HG02840 (cell line): ENCODE measurements around the gene MYO15A.
A peak's percentile ranks its signal among the peaks of the same experiment; 100 is the strongest.

Source experiments
- ATAC-seq: cut with Tn5 transposase; IDR thresholded peaks from one replicate; pipeline ENCODE4 v1.9.1; 2021; ENCODE audit warnings: mild to moderate bottlenecking, moderate library complexity, moderate number of reproducible peaks; ENCODE audit not compliant: unreplicated experiment, low FRiP score

MYO15A gene

DNA sequence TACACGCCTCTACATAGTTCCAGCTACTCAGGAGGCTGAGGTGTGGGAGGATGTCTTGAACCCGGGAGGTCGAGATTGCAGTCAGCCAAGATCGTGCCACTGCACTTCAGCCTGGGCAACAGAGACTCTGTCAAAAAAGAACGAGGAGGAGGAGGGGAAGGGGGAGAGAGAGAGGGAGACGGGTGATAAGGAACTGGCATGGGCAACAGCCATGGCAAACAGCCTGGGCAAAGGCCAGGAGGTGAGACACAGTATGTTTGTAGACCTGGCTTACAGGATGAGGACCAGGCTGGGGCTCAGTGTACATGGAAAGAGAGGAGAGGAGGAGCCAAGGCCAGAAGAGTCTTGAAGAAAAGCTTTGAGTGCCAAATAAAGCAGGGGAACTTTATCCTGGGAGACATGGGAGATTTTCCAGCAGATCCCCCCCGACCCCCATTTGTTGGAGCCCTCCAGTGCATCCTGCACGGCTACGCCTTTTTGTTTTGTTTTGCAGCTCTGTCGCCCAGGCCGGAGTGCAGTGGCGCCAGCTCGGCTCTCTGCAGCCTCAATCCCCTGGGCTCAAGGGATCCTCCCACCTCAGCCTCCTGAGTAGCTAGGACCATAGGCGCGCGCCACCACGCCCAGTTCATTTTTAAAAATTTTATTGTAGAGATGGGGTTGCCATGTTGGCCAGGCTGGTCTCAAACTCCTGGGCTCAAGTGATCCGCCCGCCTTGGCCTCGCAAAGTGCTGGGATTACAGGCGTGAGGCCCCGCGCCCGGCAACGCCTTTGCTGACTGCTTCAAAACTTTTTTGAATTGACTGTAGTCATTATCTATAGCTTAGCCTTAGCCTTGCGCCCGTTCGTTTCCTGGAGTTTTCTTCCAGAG is 73.8 kb downstream of the MYO15A start:
- no peak for ATAC-seq

DNA sequence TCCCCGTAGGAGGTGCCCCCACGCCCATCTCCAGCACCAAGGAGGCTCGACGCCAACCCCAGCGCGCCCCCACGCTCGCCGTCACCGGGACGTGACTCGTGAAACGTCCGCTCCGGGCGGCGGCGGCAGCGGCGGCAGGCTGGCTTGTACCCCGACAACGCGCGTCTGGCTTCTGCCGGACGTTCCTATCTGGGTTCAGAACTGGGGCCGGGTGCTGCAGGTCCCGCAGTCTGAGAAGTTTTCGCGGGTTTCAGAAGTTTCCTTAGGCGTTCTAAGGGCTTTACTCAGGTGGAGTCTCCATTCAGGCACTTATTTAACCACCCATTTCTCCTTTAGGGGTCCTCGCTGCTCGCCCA is 74.4 kb downstream of the MYO15A start:
- peak; percentile 28 for ATAC-seq

DNA sequence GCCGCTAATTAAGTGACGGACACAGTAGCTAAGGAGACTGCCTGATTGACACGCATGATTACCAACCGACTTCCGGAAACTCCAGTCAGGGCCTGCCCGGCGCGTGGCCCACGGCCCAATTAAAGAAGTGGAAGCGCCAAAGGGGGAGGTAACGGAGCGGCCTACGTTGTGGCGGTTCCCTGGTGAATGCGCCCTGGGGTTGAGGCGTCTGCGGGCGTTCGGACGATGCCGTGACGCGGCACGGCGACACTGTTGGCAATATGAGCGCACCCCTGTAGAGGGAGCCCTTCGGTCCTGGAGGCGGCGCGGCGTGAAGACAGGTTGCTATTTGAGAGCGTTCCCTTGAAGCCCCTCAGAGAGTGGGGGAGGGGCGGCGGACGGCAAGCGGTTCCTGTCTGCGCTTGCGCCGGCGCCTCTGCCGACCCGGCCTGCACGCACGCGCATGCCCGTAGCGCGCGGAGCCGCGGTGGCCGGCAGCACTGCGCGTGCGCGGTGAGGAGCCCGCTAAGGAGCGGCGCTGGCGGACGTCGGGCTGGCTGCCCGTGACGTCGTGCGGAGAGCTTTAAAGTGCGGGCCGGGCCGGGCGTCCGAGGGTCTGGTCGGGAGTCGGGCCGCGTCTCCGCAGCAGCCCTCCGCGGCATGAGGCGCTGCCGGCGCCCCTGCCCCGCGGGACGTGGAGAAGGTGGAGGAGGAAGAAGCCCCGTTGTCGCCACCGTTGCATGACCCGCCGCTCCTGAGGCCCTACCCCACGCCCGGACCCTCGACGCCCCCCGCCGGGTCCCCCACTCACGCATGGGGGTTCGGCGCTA is 75.0 kb downstream of the MYO15A start, which contains the start of gene ALKBH5:
Gene ALKBH5 (plus strand): TSS at position 495 of the 809 bp plus-strand sequence. CDS start 416 bp downstream, outside the sequence.
- peak; percentile 82 for ATAC-seq

DNA sequence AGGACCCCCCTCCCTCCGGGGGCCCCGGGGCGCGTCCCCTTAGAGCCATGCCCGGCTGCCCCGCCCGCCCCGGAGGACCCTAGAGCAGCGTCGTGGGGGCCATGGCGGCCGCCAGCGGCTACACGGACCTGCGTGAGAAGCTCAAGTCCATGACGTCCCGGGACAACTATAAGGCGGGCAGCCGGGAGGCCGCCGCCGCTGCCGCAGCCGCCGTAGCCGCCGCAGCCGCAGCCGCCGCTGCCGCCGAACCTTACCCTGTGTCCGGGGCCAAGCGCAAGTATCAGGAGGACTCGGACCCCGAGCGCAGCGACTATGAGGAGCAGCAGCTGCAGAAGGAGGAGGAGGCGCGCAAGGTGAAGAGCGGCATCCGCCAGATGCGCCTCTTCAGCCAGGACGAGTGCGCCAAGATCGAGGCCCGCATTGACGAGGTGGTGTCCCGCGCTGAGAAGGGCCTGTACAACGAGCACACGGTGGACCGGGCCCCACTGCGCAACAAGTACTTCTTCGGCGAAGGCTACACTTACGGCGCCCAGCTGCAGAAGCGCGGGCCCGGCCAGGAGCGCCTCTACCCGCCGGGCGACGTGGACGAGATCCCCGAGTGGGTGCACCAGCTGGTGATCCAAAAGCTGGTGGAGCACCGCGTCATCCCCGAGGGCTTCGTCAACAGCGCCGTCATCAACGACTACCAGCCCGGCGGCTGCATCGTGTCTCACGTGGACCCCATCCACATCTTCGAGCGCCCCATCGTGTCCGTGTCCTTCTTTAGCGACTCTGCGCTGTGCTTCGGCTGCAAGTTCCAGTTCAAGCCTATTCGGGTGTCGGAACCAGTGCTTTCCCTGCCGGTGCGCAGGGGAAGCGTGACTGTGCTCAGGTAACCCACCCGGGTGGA is 75.8 kb downstream of the MYO15A start:
- ATAC-seq: peak; percentile 10

DNA sequence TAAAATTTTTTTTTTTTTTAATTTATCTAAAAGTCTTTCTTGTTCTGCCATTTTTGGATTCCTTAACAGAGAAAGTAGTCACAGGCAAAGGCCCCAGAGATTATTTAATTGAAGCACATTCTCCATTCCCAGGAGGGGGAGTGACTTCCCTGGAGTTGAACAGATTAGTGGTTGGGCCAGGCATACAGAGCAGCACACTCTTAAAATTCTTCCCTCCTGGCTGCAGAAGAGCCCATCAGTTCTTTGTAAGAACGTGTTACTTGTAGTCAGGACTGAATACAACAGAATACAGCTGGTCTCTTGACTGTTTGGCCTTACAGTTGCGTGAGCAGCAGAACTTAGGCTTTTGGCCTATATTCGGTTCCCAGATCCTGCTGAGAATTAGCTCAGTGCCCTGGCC is 76.8 kb downstream of the MYO15A start:
- ATAC-seq: no peak

DNA sequence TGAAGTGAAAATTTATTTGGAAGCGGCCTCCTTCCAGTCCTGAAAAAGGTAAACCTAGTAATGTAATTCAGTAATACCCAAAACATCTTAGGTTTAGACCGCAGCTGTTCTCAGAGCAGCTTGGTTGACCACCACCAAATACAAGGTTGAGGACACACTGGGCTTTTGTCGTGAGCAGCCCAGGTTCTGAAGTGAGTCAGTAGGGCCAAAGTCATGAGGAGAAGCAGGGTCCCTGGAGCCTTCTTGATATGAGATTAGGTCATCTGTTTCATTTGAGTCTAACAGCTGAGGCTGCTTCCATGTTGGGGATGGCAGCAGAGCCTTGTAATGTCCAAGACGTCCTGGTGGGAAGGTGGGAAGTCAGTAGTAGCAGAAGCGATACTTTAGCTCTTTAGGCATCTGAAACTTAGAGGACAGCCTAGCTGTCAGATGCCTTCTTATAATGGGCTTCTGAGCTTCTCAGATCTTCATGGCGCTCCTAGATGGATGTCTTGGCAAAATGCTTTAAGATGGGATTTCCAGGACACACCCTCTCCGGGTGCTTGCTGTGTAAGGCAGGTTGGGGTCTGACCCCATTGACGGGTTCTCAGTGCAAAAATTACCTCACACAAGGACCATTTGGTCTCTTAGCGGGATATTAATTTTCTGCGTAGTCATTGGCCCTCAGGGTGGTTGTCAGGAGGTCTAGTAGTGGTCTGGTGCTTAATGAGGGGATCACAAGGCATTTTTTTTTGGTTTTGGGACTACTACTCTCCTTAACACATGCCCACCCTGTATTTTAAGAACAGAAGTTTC is 77.5 kb downstream of the MYO15A start:
- no peak for ATAC-seq

DNA sequence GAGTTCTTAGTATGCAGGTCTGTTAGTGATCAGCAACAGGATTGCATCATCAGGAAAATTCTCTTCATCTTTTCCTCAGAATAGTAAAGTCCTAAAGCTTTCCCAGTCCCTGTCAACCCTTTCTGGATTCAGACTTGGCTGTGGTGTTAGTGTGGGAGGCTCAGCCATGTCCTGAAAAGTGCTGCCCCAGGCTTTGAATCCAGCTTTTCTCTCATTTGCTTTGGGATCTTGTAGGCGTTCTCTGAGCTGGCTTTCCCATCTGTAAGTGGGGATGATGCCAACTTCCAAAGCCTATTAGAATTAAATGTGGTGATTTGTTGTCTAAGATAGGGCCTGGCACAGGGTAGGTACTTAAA is 78.0 kb downstream of the MYO15A start:
- ATAC-seq: no peak

DNA sequence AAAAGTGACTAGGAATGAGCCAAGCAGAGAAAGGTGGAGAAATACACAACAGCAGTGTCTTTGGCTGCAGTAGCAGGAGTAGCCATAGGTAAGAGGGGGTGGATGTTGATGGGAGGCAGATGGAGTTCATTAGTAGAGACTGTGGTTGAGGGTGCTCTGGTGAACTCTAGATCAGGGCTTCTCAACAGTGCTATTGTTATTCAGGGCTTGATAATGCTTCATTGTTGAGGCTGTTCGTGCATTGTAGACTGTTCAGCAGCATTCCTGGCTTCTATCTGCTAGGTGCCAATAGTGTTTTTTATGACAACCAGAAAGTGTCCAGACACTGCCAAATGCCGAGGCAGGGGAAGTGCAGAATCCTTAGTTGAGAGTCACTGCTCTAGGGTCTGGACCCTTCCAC is 78.7 kb downstream of the MYO15A start:
- no peak for ATAC-seq

DNA sequence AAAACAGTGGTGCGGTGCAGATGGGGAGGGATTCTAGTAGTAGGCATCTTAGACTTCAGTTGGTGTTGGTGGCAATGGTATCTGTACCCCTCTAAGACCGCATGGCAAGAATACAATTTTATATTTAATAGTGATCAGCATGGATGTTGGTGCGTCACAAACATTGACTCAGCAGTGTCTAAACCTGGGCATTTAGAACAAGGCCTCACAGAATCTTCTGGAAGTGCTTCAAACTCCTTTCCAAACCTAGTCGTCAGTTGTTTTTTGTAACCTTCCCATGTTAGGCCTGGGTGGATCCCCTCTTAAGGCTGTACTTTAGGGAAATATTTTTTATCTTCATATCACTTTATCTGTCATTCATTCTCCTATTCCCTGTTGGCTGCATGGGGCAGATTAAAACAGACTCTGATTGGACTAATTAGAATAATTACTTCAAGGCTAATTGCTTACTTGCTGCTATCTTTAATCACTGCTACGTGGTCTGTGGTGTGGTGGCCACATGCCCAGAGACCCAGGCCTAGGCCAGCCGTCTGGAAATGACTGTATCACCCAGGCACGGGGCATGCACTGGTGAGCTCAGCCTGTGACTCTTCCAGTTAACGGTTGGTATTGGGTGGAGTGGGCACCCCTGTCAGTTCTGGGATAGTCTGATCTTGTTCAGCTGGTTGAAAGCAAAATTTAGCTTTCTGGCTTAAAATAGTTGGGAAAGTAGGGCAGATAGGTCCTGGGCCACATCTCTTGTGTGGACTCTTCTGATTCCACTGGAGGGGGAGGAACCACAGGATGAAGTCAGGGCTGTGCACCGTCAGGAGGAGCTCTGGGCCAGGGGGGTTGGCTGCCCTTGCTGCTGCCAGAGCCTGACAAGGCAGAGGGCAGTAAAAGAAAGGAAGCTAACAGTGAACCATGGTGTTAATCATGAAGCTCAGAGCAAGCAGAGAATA is 79.5 kb downstream of the MYO15A start:
- ATAC-seq: no peak

DNA sequence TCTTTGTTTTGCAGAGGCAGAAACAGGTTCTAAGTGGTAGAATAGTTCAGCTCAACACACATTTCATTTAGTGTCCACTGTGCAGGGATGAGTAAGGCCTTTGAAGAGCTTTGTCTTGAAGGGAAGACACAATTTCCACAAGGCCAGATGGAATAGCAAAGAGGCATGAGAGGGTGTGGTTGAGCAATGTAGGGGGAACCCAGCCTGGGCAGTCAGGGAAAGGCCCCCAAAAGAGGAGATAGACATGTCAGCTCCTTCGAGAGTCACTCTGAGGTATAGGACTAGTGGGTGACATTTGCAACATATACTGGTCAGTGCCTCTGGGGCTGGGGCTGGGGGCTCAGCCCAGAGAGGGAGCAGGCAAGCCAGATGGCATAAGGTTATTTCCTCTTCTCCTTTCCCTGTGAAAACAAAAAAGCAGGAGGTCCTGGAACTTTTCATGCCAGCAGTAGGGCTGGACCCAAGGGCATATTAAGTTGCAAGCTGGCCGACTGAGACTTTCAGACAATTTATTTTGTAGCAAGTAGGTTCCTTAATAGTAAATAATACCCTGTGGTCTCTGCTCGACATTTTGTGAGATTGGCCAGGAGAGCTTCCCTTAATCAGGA is 82.2 kb downstream of the MYO15A start:
- ATAC-seq: no peak

DNA sequence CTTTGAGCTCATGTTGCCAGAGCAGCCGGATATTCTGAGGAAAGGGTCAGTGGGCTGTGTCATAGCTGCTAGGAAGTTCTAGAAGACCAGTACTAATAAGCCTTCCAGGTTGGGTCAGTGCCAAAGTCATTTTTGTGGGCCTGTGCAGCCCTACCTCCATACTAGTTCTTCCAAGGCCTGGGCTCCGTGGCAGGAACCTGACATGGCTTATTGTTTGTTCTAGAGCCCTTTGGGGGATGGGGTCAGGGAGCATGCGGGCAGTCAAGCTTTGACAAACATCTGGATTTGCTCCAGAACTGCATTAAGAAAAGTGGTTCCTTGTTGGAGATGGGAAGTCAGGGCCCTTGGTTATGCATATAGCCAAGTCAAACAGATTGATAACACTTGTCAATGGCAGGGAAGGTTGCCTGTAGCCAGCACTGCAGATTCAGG is 82.7 kb downstream of the MYO15A start:
- ATAC-seq: no peak

DNA sequence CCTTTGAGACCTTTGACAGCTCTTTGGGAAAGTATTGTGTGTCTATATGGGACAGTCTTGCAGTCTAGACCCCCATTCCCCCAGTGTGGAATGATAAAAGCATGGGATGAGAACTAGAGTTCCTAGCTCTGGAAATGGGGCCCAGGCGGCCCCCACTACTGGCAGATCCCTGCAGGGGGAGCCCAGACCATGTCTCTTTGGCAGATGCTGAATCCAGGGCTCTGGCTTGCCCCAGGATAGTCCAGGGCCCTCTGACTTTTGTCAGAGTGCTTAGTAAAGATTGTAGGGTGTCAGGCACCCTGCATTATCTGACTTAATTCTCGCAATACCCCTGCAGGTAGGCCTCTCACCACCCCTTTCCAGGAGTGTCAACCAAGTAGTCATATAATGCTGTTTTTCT is 83.4 kb downstream of the MYO15A start:
- no peak for ATAC-seq

DNA sequence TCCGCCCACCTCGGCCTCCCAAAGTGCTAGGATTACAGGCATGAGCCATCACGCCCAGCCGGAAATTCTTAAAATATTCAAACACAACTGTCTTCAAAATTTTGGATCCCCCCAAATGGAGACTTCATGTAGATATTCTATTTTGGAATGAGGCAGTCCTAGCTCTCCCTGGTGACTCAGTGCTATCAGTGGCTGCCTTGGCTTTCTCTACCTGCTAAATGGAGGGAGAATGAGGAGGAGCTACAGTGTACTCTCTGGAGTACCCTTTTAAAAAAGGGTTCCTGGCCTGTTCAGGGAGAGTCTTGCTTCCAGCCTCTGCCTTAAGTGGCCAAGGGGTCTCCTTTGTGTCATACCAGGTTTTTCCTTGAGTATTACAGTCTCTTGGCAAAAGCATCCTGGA is 85.8 kb downstream of the MYO15A start:
- ATAC-seq: no peak

DNA sequence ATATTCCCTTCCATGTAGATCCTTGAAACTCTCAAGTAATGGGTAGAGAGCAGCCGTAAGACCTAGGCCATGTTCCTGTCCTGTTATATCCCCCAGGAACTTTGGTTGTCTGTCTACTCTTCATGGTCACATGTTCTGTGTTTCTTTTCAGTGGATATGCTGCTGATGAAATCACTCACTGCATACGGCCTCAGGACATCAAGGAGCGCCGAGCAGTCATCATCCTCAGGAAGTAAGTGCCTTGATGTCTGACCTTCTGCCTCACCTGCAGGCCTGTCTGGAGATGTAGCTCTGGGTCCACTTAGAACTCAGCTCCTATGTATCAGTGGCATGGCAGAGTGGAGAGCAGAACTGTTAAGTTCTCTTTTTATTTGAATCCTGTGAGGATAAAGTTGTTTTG is 86.2 kb downstream of the MYO15A start:
- ATAC-seq: no peak

DNA sequence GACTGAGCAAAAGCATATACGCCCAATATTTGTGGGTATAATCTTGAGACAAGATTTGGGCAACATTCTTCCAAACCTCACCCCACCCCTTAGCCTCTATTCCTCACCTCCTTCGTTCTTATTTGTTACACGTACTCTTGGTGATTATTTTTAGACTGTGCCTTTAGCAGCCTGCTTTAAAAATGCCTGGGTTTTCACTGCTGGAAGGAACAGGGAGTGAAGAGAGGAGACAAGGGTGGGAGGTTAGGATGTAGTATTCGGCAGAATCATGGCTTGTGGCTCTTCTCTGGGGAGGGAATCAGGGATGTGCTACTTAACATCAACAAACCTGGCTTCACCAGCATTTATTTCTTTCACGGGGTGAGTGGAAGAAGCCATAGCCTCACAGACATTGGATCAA is 86.7 kb downstream of the MYO15A start:
- ATAC-seq: no peak

DNA sequence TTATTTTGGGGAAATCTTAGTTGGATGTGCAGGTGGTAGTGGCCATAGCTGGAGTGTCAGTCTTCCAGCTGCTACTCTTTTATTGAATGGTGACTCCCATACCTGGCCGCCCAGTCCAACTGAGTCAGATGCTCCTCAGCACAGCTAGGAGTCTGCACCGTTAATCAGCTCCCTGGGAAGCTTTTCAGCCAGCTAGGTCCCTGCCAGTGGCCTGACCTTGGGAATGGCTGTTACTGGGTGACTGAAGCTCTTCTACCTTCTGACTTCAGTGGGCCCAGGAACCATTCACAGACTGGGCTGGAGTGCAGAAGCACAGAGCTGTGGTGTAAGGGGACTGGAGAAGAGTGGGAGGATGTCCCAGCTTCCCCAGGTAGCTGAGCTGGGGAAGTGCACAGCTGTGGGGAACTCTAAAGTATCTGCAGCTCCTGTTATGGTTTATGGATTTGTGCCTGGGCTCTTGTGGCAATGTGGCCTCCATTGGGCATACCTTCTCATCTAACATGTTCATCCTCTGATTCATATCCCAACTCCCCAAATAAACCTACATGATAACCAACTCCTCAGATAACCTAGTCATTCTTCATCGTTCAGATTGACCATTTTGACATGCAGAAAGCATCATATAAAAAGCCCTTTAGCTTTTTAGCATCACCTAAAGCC is 89.1 kb downstream of the MYO15A start:
- ATAC-seq: no peak

DNA sequence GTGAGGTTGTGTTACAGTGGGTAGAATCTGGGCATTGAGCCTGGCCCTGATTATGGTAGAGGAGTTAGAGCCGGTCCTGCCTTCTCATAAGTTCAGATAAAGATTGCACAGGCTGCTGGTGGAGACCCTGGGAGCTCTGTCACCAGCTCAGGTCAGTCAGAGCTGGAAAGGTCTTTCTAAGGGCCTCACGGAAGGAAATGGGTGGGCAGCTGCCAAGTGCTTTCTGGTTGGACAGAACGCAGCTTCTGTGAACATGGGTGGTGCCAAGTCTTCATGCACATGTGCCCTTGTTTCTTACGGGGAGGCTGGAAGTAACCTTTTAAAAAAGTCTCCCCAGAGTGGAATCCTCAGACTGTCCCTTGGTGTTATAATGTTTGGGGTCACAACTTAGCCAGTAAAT is 90.0 kb downstream of the MYO15A start:
- no peak for ATAC-seq

DNA sequence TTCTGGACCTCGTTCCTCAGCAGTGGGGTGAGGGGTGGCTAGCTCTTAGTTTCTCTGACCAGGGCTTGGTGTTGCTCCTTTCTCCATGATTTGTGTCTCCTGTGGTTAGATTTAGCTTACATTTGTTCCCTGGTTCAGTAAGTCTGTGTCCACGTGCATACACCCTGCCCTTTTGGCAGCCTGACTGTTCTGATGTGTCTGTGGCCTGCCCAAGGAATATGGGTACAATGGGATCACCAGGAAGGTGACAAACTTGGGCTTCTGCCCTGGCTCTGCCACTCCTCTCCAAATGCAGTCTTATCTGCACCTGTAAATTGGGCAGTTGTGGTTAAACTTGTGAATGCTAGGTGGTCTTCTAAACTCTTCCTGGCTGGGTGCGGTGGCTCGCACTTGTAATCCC is 92.6 kb downstream of the MYO15A start:
- no peak for ATAC-seq
